Measurements from ENCODE around the gene PPP1R13B.

PPP1R13B gene

DNA sequence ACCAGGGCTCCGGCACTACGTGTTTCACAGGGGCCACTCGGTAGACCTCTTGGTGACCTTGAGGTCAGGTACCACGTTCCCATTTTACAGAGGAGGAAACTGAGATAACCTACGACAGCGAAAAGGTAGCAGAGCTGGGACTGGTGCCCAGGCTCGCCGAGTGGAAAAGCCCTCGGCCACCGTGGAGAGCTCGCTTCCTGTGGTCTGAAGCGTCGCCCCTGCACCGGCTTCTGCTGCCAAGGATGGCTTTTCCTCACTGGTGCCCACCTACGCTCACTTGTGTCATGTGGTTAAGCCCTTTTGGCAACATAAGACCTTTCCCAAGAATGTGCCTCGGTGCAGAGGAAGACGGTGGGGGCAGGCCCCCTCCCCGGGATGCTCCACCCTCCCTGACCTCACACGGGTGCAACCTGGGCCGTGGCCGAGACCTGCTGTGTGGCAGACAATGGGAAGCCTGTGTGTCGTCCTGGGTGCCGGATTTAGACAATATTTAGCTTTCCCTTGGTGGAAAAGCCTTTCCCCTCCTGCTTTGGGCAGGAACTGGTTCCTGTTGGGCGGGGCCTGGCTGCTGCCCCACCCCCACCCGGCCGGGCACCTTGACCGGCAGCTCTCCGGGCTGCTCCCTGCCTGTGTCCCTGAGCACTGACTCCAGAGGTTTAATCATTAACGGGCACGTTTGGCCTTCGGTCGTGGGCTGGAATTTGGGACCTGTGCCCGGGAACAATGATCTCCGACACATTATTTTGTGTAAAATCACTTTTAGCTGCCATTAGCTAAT lies 32.4 kb upstream of the PPP1R13B start:
- no peak for DNase-seq

DNA sequence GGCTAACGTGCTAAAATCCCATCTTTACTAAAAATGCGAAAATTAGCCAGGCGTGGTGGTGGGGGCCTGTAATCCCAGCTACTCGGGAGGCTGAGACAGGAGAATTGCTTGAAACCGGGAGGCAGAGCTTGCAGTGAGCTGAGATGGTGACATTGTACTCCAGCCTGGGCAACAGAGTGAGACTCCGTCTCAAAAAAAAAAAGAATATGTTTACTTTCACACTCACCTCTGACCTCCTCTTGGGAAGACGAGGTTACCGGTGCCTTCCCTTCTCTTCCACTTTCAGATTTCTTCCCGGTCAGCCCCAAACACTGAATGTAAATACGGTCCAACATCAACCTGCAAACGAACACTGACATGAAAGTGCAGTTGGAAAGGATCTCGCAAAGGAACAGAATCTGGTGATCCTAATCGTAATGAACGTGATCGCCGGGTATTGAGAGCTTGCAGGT lies 31.8 kb upstream of the PPP1R13B start:
- DNase-seq = no peak

DNA sequence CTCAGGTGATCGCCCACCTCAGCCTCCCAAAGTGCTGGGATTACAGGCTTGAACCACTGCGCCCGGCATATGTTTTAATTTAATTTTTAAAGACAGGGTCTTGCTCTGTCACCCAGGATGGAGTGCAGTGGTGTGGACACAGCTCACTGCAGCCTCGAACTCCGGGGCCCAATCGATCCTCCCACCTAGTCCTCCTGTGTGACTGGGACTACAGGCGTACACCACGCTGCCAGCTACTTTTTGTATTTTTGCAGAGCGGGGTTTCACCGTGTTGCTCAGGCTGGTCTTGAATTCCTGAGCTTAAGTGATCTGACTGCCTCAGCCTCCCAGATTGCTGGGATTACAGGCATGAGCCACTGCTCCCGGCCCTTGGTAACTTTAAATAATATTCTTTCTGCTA lies 30.8 kb upstream of the PPP1R13B start:
- DNase-seq = no peak

DNA sequence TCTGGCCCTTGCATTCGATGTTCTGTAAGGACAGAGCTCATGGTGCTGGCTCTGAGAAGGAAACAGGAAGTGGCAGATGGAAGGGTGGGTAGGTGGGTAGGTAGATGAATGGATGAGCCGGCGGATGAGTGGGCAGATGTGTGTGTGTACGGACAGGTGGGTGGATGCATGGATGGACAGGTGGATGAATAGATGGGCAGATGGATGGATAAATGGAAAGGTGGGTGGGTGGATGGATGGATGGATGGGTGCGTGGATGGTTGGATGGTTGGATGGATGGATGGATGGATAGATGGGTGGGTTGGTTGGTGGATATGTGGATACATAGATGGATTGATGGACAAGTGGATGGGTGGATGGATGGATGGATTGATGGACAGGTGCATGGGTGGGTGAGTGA lies 27.6 kb upstream of the PPP1R13B start:
- DNase-seq = no peak

DNA sequence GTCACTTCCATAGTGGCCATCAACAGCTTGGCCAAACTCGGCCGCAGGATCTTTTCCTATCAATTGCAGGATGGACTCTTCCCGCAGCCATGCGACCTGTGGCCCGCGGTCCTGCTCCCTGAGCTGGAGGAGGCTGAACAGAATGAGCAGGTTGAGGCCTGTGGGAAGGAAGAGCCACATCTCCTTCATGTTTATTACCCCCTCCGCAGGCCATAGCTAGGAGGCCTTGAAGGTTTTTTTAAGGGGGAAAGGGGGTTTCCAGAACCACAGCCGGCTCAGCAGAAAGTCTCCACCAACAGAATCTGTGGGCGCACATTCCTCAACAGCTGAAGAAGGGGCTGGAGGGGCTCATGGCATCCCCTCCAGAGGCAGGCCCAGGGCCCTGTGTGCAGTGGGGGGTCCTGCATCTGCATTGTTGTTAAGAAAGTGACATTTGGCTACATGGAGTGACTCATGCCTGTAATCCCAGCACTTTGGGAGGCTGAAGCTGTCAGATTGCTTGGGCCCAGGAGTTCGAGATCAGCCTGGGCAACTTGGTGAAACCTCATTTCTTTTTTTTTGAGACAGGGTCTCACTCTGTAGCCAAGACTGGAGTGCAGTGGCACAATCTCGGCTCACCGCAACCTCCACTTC lies 25.2 kb upstream of the PPP1R13B start:
- no peak for DNase-seq

DNA sequence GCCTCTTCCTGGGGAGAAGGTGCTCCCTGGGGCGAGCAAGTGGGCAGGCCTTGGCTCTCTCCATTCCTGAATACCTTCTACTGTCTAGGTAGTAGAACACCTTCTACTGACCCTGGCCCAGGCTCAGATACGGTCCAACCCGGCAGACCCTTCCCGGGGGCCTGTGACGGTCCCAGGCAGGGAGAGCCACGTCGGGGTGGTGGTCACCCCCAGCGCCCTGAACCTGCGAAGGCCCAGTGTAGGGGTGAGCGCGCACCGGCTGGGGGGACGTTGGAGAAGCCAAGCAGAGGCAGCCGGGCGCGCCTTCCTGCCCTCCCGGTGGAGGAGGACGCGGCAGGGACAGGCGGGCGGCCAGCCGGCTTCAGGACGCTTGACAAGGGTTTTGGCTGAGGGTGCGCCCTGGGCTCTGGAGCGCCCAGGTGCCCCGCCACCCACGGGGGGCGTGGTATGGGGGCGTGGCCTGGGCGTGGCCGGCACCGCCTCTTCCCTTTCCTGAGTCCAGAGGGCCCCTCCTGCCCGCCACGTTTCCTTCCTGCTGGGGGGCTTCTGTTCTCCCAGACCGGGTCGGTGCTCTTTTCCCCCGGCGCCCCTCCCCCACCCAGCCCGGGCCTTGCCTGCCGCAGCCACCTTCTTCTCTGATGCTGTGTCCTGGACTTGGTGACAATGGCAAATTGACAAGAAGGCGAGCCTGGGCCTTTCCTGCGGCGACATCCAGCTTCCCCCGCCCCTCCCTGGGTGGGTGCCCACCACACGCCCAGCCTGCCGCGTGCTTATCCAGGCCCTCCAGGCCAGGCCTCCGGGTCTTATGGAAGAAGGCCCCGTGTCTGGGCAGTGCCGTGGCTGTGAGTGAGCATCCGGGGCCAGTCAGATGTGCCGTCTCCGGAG lies 24.5 kb upstream of the PPP1R13B start:
- no peak for DNase-seq

DNA sequence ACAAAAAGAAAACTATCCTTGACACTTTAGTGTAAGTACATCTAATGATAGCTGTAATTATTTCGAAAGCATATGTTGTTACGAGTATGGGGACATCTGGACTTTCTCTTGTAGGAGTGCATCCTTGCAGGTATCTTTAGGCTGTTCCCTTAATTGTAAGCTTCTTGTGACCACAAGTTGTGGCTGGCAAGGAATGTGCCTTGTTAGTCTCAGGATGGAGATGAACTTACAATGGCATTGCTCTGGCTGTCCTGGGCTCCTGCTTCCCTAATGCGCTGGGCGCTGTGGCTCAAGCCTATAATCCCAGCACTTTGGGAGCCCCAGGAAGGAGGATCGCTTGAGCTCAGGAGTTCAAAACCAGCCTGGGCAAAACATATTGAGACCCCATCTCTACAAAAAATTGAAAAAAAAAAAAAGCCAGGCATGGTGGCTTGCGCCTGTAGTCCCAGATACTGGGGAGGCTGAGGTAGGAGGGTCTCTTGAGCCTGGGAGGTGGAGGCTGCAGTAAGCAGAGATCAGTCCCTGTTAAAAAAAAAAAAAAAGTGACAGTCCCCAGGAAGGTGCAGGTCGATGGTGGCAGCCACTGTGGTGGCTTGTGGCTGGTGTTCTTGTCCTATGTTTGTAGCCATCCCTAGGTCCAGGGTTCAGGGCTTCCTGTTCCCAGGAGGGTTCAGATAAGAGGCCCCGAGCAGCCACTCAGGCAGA lies 23.7 kb upstream of the PPP1R13B start:
- DNase-seq = no peak

DNA sequence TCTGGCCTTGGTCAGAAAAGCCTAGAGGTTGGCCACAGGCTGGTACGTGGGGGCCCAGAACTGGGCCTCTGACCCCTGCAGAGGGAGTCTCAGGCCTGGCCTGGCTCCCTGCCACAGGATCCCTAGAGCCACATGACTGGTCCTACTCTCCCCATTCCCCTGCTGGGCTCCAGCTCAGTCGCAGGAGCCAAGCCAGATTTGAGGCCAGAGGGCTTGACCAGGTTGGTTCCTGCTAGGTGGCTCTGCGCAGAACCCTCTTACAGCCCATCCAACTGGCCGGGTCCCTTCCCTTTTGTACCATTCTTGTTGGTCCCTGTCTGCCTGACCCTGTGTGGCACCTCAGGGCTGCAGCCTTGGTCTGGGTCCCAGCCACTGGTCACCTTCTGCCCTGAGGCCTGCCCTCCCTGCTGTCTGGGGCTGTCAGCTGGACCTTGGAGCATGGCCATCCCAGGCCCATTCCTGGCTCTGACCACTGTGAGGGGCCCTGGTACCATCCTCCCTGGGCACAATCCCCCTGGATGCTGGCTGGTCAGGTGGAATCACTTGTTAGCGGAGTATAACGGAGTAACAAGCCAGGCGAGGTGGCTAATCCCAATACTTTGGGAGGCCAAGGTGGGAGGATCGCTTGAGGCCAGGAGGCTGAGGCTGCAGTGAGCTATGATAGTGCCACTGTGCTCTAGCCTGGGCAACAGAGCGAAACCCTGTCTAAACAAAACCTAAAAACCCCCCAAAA lies 22.9 kb upstream of the PPP1R13B start:
- no peak for DNase-seq

DNA sequence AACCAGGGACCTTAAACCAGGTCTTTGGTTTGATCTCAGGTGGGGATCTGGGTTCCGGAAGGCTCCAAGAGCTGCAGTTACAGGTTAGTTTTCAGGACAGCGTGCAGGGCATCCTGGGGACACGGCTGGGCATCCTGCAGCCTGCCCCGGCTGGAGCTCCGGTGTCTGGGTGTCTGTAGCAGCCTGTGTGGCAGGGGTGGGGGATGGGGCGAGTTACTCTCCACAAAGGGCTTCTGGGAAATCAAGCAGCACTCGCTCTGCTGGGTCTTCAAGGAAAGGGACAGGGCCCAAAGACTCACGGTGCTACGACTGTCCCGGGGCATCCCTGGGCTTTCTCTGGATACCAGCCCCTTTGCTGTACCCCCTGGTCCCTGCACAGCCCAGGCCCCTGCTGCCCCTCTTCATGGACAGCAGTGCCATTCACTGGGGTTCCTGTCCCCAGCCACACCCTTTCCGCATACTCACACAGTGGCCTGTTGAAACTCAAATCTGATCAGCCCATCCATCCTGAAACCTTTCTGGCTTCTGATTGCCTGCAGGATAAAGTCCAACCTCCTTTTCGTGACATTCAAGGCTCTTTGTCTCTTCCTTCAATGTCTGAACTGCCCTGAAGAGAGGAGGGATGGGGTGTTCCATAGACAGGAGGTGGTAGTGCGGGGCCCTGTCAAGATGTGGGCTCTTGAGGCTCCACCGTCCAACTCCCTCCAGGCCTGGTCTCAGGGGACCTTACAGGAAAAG lies 22.2 kb upstream of the PPP1R13B start:
- no peak for DNase-seq

DNA sequence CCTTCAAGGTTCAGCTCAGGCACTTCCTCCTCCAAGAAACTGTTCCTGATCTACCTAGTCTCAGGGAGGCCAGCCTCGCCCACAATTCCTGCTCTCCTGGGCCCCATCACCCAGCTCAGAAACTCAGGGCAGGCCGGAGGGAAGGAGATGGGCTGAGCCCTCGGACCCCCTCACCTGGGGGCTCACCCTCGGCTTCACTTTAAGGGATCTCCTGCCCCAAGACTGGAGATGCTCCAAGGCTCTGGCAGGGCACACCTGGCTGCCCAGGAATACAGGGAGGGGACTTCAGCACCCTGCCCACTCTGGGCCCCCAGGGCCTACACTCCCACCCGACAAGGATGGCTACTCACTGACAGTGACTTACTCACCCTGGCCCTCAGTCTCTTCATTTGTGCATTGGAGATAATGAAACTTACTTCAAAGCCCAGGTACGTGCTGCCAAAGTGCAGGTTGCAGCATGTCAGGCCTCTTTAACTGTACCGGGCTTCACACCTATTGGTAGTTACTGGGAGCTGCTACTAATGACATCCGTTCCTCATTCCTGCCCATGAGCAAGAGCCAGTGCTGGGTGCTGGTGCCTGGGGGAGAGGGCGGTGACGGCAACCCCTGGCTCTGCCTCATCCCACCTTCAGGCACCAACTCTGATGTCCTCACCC lies 21.0 kb upstream of the PPP1R13B start:
- no peak for DNase-seq

DNA sequence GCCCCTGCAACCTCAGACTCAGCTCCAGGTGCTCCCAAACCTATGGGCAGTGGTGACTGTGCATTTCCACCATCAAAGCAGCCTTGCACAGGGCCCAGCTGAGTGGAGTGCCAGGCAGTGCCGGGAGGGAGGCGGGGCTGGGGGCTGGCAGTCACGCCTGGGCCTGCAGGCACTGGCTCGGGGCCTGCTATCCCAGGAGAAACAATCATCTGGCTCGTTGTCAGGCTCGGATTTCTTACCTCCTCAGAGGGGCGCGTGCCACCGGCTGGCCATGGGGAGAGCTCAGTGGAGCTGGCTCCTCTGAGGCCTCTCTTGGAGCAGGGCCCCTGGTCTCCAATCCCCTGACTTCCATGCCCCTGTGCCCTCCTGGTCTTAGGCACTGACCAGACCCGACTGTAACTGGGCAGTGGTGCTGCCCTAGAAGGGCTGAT lies 20.2 kb upstream of the PPP1R13B start:
- DNase-seq = no peak

DNA sequence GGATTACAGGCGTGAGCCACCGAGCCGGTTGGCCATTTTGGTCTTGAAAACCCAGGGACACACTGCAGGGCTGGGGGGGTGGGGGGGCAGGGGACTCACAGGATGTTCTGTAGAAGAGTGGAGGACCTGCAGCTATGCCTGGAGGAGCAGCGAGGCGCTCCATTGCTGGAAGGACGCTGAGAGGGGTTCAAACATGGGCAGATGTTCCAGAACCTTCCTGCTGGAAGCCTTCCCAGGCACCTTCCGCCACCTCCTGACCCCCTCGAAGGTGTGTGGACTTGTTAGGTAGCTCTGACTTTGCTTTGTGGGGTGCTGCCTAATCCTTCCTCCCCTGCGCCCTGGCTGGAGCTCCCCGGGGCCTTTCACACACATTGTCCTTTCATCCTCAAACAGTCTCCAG lies 19.6 kb upstream of the PPP1R13B start:
- no peak for DNase-seq

DNA sequence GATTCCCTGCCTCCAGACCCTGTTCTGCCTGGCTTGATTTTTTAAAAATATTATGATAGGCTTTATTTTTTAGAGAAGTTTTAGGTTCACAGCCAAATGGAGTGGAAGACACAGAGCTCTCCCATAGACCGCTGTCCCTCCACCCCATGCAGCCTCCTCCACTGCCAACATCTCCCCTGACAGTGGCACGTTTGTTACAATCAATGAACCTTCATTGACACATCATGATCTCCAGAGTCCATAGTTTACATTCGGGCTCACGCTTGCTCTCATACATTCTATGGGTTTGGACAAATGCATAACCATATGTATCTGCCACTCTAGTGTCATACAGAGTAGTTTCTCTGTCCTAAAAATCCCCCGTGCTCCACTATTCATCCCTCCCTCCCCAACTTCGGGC lies 15.9 kb upstream of the PPP1R13B start:
- DNase-seq = no peak

DNA sequence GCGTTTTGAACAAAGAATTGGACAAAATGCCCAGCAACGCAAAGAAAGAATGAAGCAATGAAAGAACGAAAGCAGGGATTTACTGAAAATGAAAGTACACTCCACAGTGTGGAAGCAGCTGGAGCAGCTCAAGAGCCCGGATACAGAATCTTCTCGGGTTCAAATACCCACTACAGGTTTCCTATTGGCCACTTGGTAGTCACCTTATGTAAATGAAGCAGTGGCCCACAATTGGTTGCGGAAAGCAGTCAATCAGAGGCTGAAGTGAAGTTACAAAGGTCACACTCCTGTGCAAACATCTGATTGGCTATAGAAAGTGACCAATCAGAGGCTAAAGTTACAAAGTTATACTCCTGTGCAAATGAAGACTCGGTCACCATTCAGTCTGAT lies 15.0 kb upstream of the PPP1R13B start:
- DNase-seq = no peak

DNA sequence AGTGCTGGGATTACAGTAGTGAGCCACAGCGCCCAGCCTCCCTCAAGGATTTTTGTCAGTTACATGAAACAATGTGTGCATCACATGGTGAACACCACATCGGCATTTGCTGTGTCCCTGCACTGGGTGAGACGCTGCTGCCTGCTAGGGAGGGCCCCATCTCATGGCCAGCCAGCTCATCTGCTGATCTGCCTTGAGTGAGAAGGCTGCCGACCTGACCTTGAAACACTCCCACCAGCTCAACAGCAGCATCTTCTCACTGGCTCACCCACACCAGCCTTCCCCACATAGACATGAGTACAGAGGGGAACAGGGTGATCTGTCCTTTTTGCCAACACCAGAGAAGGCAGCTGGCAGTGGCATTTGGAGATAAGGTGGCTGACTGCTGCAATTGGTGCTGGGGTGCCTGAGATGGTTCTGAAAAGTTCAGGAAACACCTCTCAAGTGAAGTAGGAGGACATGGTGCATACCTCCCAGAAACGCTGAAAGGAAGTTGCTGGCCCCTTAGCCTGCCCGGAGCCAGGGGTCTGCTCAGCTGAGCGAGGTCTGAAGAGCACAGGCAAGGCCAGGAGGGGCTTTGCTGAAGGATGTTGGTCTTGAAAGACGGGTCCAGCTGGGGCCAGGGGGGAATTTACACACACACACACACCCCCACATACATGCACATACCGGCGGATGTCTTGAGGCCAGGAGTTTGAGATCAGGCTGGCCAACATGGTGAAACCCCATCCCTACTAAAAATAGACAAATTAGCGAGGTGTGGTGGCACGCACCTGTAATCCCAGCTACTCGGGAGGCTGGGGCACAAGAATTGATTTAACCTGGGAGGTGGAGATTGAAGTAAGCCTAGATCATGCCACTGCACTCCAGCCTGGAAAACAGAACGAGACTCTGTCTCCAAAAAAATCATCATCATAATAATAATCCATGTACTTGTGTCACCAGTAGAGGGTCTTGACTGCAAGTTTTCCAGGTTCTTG lies 14.3 kb upstream of the PPP1R13B start:
- no peak for DNase-seq

DNA sequence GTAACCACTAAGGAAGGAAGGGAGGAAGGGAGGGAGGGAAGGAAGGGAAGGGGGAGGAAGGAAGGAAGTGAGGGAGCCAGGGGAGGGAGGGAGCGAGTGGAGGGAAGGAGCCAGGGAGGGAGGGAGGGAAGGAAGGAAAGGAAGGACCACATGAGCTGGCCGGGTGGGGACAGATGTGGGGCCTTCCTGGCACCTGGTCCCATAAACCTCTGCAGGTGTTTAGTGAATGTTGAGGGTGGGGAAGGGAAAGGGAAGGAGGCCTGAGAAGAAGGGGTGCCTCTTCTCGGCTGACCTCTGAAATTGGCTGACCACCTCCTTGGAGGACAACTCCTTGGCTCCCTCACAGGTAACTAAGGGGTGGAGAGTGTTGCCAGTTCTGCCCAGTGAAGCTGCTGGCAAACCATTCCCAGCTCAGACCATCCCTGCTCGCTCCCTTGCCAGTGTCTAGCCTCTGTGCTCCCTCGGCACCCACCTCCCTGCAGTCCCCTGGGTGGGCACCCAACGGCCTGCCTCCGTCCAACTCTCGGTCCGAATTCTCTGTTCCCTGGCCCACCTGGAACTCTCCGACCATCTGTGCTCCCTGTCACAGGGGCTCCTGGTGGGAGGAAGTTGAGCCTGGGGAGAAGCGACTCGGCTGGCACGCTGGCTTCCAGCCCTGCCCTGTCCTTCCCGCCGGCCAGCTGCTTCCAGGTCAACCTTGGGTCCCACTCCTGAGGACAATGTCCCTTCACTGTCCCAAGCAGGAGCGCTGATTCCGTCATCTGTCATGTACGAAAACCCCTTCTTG lies 12.2 kb upstream of the PPP1R13B start:
- DNase-seq = no peak

DNA sequence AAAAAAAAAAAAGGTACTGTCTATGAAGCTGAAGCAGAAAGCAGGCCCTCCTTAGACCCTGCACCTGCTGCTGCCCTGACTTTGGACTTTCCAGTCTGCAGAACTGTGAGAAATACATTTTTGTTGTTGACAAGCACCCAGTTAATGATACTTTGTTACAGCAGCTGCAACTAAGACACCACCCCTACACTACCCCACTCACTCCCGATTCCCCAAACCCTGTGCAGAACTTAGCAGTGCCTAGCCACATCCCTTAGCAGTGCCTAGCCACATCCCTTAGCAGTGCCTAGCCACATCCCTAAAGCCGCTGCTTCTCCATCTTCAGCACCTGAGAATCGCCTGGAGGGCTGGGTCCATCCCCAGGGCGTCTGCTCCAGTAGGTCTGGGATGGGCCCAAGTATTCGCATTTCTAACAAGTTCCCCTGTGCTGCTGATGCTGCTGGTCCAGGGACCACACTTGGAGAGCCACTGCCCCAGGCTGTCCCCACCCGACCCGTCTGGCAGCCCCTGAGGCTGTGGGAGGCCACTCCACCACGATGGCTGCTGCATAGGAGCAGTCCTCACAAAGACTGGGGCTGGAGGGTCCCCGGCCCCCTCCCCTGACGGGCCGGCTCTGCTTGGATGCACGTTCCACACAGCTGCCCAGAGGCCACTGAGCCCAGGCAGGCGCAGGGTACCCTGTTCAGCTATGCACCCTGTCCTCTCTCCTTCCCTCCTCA lies 10.8 kb upstream of the PPP1R13B start:
- no peak for DNase-seq

DNA sequence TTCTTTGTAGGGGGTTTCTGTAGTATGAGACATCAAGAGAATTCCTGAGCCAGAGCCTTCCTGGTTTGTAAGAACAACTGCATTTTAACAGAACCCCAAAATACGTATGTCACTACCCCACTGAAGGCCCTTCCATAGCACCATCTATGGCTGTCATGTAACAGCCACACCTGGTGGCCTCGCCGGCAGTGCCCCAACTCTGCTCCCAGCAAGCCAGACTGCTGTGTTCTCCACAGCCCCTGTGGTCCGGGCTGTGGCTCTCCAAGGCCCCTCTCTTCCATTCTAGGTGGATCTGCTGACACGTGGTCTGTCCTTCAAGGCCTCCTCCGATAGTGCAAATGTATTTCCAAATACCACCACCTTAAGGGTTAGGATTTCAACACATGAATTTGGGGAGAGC lies 9.9 kb upstream of the PPP1R13B start:
- DNase-seq = no peak
